DND-41 (cell line): ENCODE measurements around the gene RECK.

Experiments
- ATAC-seq: fragments of 200-7000 bp; cut with Tn5 transposase; 3 replicates; pipeline ENCODE4 v1.9.1; 2021; ENCODE audit warnings: low read depth; ENCODE audit not compliant: insufficient read depth
- DNase-seq: peaks from one replicate; pipeline ENCODE4 v3.0.0-alpha.2; 2020
- H2AFZ ChIP-seq: 2 replicates; pipeline ENCODE4 v1.6.0; 2012; ENCODE audit warnings: low read depth, low read length
- H3K27ac ChIP-seq: 2 replicates; pipeline ENCODE4 v1.5.1; 2012; ENCODE audit warnings: low read length, inconsistent platforms
- H3K27me3 ChIP-seq: fragments of 200-600 bp; sonication (generic); 2 replicates; pipeline ENCODE4 v1.6.0; 2012; ENCODE audit warnings: low read length, mild to moderate bottlenecking, inconsistent platforms; ENCODE audit not compliant: insufficient read depth, poor library complexity
- H3K36me3 ChIP-seq: 2 replicates; pipeline ENCODE4 v1.5.1; 2012; ENCODE audit warnings: low read length, inconsistent platforms; ENCODE audit not compliant: insufficient read depth
- H3K4me1 ChIP-seq: 2 replicates; pipeline ENCODE4 v1.5.1; 2012; ENCODE audit warnings: mild to moderate bottlenecking, low read length; ENCODE audit not compliant: insufficient read depth
- H3K4me2 ChIP-seq: 2 replicates; pipeline ENCODE4 v1.6.0; 2012; ENCODE audit warnings: mild to moderate bottlenecking, moderate library complexity, low read length, inconsistent platforms; ENCODE audit not compliant: insufficient read depth
- H3K4me3 ChIP-seq, 2 experiments: fragments of 200-600 bp in 1 of 2; shearing (Covaris generic) in 1 of 2; 2 replicates each; pipeline ENCODE4 v1.5.1; 2012 to 2016; ENCODE audit warnings: inconsistent platforms in 2 of 2, low read length in 2 of 2, mild to moderate bottlenecking in 2 of 2, low read depth in 1 of 2, moderate library complexity in 1 of 2
- H3K79me2 ChIP-seq: 2 replicates; pipeline ENCODE4 v1.6.0; 2012; ENCODE audit warnings: low read length, inconsistent platforms; ENCODE audit not compliant: insufficient read depth
- H3K9ac ChIP-seq: 2 replicates; pipeline ENCODE4 v1.6.0; 2012; ENCODE audit warnings: low read depth, mild to moderate bottlenecking, inconsistent platforms, low read length, moderate library complexity
- H3K9me3 ChIP-seq: 2 replicates; pipeline ENCODE4 v1.5.1; 2012; ENCODE audit warnings: low read length, moderate library complexity, mild to moderate bottlenecking, inconsistent platforms; ENCODE audit not compliant: insufficient read depth, severe bottlenecking
- H4K20me1 ChIP-seq: 2 replicates; pipeline ENCODE4 v1.6.0; 2012; ENCODE audit warnings: low read length; ENCODE audit not compliant: insufficient read depth
- CTCF ChIP-seq: IDR thresholded peaks from 2 replicates; pipeline ENCODE4 v1.5.1; 2012; ENCODE audit warnings: borderline replicate concordance, low read length, moderate library complexity, mild to moderate bottlenecking; ENCODE audit not compliant: poor library complexity, severe bottlenecking; ENCODE audit errors: extremely low read depth
- EZH2 ChIP-seq: IDR thresholded peaks from 3 replicates; pipeline ENCODE4 v1.6.1; 2012; ENCODE audit warnings: borderline replicate concordance, low read depth, mild to moderate bottlenecking, moderate library complexity, low read length, inconsistent platforms; ENCODE audit not compliant: severe bottlenecking

RECK gene

GRCh38 chr9:36029765-36030528 lies 6.8 kb upstream of the RECK start:
- Histone ChIP-seq H3K4me1 (no peaks in the 10 kb centered on the region), H3K4me2 (no peak overlapping the region), H3K27ac (no peak overlapping the region), H3K4me3 (no peak overlapping the region), H2AFZ (no peak overlapping the region), H3K9me3 (no peaks in the 10 kb centered on the region), H4K20me1 (no peaks in the 10 kb centered on the region), H3K27me3 (peaks cover 12% of the 10 kb centered on the region), H3K79me2 (no peaks in the 10 kb centered on the region), H3K36me3 (no peaks in the 10 kb centered on the region), H3K9ac (no peak overlapping the region)
- DNase-seq (no peak), ATAC-seq (no peak)
- no peak for TF ChIP-seq CTCF
- no peak for TF ChIP-seq EZH2

- H3K9me3 ChIP-seq = no peaks in the 10 kb centered on the region
Measured at GRCh38 chr9:36030871-36031270, 5.8 kb upstream of the RECK start.

GRCh38 chr9:36031774-36032555 lies 4.7 kb upstream of the RECK start:
- Histone ChIP-seq H3K9me3 (no peaks in the 10 kb centered on the region), H3K27ac (no peak overlapping the region), H3K79me2 (no peaks in the 10 kb centered on the region), H3K36me3 (no peaks in the 10 kb centered on the region), H3K4me3 (no peak overlapping the region), H3K27me3 (peaks cover 12% of the 10 kb centered on the region), H3K9ac (no peak overlapping the region), H2AFZ (no peak overlapping the region), H3K4me1 (peaks cover 5% of the 10 kb centered on the region), H3K4me2 (no peak overlapping the region), H4K20me1 (no peaks in the 10 kb centered on the region)
- ATAC-seq (no peak), DNase-seq (no peak)
- TF ChIP-seq EZH2 (no peak), CTCF (no peak)

More at GRCh38 chr9:36030871-36031270, 5.8 kb upstream of the RECK start:
- no peak for TF ChIP-seq CTCF
- no peak for TF ChIP-seq EZH2
- H3K9ac ChIP-seq = no peak overlapping the region
- ATAC-seq (no peak), DNase-seq (no peak)
- H3K79me2 ChIP-seq = no peaks in the 10 kb centered on the region
- H4K20me1 ChIP-seq = no peaks in the 10 kb centered on the region
- peaks cover 12% of the 10 kb centered on the region for H3K27me3 ChIP-seq
- no peak overlapping the region for H3K27ac ChIP-seq
- no peak overlapping the region for H3K4me2 ChIP-seq
- H3K4me1 ChIP-seq = no peaks in the 10 kb centered on the region
- H3K4me3 ChIP-seq = no peak overlapping the region
- H2AFZ ChIP-seq = no peak overlapping the region
- no peaks in the 10 kb centered on the region for H3K36me3 ChIP-seq
